ENCODE results near the gene DNPH1. TPM values are rescaled to one million over a fixed set of nuclear protein-coding genes. Genes with fewer than 3 reads are reported as not detected.

Gene DNPH1
- total and polyA plus RNA-seq, 2 experiments from 2014 or later: 29.2 to 50.0 TPM

- no peak for TF ChIP-seq CTCF (conservative IDR thresholded peaks at IDR 0.05; ENCODE audit: low read depth in 2 of 2)
Measured at GRCh38 chr6:43248791-43249190, 19.5 kb upstream of the DNPH1 start (continued).

- peaks cover 20% of the 10 kb centered on the region for H3K4me1 Mint-ChIP-seq
- Histone ChIP-seq H3K4me1 (ENCODE audit: insufficient read depth) (peaks cover 25% of the 10 kb centered on the region), H2AFZ (peak overlapping the region; percentile 100), H3F3A (replicated peaks; ENCODE audit: low read depth) (peaks cover 3% of the 10 kb centered on the region; the same call in 1 of the 2 replicates), H3K4me3 (peak overlapping the region; percentile 70), H3K9me2 (ENCODE audit: insufficient read depth) (no peaks in the 10 kb centered on the region), H3K79me2 (replicated peaks; ENCODE audit: insufficient read depth) (no peaks in the 10 kb centered on the region), H4K20me1 (replicated peaks; ENCODE audit: insufficient read depth) (no peaks in the 10 kb centered on the region), H3K27me3 (ENCODE audit: insufficient read depth) (peaks cover 38% of the 10 kb centered on the region), H3K36me3 (ENCODE audit: insufficient read depth) (no peaks in the 10 kb centered on the region), H3K4me2 (peak overlapping the region; percentile 97), H3K27ac (ENCODE audit: low read depth) (no peak overlapping the region)
- no peaks in the 10 kb centered on the region for H3K9me3 Mint-ChIP-seq
- H3K36me3 Mint-ChIP-seq (ENCODE audit: low read depth): no peaks in the 10 kb centered on the region
- DNase-seq (ENCODE audit: low spot score) (no peak), ATAC-seq (no peak)
- H3K27me3 Mint-ChIP-seq (ENCODE audit: insufficient read depth, low read depth, poor library complexity): peaks cover 18% of the 10 kb centered on the region
- no peak overlapping the region for H3K27ac Mint-ChIP-seq
- no peak overlapping the region; the same call in 1 of the 3 replicates for H3K4me3 Mint-ChIP-seq
- TF ChIP-seq NANOG (IDR thresholded peaks at IDR 0.05; ENCODE audit: borderline replicate concordance) (no peak), ZNF462 (CRISPR knock-in tag; IDR thresholded peaks at IDR 0.05) (no peak), STAT1 (IDR thresholded peaks at IDR 0.05; ENCODE audit: unreplicated experiment) (no peak), CTCF (conservative IDR thresholded peaks at IDR 0.05; ENCODE audit: low read depth in 2 of 2) (no peak), ZNF114 (CRISPR knock-in tag; IDR thresholded peaks at IDR 0.05) (no peak), CREB1 (CRISPR knock-in tag; IDR thresholded peaks at IDR 0.05; ENCODE audit: low read depth) (no peak), EZH2phosphoT487 (IDR thresholded peaks at IDR 0.05; ENCODE audit: unreplicated experiment) (no peak), ETS1 (IDR thresholded peaks at IDR 0.05) (no peak), POLR2AphosphoS5 (IDR thresholded peaks at IDR 0.05; ENCODE audit: low read depth) (no peak), EZH2 (IDR thresholded peaks at IDR 0.05; ENCODE audit: low read depth, unreplicated experiment) (no peak)
Measured at GRCh38 chr6:43248101-43248500, 18.8 kb upstream of the DNPH1 start.
